Measurements from ENCODE around the gene MPRIP.

The MPRIP gene

DNA sequence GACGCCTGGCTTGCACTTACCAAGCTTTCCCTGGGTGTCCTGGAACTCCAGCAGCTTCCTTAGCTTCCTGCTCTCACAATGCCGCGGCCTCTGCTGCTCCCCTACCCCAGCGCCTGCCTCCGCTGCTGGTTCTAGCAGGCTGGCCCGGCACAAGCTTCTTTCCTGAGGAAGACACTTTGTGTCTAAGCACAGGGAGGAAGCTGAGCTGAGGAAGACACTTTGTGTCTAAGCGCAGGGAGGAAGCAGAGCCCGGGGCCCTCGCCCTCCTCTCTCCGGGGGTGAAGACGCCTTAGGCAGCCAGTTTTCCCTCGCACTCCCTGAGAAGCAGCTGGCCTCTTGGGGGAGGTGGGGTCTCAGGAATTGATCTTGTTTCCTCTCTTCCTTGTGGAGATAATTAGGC, 99.0 kb downstream of the MPRIP start:
- in situ Hi-C loops (cut with MboI; ENCODE audit: low sequenced_read_pairs) = no loop called here

DNA sequence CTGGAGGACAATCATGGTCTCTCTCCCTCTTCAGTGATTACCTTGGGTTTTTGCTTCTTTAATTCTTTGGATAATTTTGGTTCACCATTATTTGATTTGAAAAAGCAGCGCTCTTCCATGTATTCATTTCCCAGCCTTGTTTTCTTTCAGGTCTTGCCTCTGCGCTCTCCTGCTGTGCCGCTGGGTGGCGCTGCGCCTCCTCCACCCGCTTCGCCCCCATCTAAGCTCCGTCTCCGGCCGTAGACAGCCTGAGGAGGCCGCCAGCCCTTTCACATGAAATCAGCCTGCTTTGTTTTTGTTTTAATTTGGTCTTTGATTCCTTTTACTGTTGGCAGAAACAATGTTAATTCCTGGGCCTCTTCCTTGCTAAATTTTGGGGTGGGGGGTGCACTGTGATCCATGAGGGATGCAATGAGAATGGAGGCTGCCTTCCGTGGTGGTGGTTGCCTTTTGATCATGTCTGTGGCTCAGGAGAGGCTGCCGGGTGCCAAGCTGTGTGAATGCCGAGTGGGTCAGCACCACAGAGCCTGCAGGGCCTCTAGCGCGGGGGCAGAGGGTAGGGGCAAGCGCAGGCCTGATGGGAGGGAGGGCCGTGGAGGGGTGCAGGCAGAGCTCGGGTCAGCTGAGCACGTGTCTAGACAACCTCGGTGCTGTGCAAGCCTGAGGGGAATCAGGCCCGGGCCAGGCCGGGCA, 99.7 kb downstream of the MPRIP start:
- in situ Hi-C loops (cut with MboI; ENCODE audit: low sequenced_read_pairs) = no loop called here

DNA sequence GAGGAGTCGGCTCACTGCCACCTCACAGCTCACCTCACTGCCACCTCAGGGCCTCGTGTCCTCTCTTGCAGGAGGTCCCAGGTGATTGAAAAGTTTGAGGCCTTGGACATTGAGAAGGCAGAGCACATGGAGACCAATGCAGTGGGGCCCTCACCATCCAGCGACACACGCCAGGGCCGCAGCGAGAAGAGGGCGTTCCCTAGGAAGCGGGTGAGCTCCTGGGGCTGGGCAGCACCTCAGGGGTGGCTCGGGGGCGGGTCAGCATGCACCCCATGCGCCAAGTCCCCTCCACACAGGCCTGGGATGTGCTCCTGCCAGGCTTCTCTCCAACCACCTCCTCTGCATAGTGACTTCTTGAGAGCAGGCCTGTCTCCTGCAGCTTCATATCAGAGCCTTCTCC, 100.3 kb downstream of the MPRIP start:
- in situ Hi-C loops (cut with MboI; ENCODE audit: low sequenced_read_pairs) = no loop called here

DNA sequence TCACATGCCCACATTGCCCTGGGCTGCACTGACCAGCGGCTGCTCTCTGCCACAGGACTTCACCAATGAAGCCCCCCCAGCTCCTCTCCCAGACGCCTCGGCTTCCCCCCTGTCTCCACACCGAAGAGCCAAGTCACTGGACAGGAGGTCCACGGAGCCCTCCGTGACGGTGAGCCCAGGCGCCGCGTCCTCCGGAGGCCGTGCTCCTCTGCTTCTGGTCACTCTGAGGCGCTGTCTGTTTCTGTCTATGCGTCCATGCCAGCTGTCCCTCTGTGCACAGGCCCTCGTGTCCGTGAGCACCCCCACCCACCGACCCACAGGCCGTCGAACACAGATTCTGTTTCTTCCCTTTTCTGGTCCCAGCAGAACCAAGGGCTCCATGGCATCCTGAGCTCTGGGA, 101.2 kb downstream of the MPRIP start:
- in situ Hi-C loops (cut with MboI; ENCODE audit: low sequenced_read_pairs) = no loop called here

DNA sequence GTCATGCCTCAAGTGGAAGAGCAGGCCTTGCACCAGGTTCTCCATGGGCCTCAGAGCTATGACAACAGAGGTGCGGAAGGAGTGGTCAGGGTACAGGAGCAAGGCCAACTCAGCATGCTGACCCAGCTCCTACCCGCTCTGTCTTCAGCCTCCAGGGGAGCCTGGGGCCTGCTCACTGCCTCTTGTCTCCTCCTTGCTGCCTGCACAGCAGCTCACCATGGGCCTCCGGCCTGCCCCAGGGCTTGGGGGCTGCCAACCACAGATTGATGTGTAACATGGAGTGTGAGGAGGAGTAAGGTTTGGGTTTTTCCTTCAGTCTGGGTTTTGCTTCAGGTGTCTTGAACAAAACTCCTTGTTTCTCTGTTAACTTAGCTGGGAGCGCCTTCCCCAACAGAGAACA, 101.8 kb downstream of the MPRIP start:
- in situ Hi-C loops (cut with MboI; ENCODE audit: low sequenced_read_pairs) = no loop called here

DNA sequence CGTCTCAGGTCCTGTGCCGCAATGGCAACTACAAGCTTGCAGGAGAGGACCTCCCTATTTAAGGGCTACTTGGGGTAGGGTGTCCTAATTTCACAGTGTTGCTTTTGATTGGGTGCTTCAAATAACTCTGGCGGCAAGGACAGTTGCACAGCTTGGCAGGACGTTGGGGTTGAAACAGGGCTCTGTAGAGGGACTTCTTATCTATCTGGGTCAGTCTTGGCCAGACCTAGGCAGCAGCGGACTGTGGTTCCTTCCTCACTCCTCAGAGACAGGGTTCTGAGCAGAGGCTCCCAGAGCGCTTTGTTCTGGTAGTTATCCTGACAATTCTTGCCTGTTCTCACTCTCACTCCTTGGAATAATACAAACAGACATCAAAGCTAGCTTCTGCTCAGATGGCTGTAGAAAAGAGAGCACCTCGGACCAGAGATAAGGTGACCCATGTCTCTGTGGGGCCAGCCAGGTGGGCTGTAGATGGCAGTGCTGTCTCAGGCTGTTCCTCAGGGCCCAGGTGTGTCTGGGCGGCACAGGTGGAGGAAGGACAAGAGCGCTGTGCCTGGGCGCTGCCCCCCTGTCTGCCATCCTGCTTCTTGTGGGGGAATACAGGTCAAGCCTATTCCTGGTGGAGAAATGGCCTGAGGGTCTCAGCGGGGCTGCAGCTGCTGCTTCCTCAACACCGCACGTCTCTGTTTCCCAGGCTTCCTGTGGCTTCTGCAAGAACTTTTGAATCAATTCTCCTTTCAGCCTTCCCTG, 102.8 kb downstream of the MPRIP start:
- in situ Hi-C loops (cut with MboI; ENCODE audit: low sequenced_read_pairs) = no loop called here

DNA sequence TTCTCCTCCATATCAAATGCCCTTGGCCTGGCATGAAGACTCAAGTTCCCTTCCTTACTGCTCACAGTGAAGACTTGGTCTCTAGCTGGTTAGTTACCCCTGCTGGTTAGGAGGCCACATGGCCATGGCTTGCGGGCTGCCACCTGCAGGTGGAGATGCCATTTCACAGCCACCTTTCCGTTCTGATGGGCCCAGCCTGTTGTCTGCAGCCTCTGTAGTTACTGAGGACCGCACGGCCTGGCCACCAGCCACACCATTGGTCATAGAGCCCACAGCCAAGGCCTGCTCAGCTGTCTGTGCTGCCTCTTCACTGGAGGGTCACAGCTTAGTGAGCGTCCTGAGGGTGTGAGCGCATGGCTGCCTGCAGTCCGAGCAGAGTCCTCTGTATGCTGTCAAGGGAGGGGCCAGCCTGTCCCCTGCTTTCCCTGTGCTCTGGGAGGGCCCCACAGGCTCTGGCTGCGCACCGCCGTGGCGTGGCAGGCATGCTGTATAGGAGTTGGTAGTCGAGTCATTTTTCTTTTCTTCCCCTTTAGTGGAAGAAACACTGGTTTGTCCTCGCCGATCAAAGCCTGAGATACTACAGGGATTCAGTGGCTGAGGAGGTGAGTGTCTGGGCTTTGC, 104.6 kb downstream of the MPRIP start:
- in situ Hi-C loops (cut with MboI; ENCODE audit: low sequenced_read_pairs) = no loop called here

DNA sequence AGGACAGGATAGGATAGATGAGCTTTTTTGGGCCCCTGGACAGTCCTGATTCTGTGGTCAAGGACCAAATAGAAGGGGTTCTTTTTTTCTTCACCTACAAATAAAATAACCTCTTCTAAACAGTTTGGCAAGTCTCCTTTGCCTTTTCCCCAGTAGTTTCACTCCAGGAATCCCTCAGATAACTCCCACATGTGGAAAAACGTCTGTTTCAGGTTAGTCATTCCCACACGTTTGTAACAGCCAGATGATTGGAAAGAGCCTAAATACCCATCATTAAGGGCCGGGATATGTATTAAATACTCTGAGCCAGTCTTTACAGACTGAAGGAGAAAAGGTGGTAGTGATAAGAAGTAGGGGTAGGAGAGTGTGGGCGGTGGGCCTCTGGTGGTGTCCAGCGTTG, 105.6 kb downstream of the MPRIP start:
- in situ Hi-C loops (cut with MboI; ENCODE audit: low sequenced_read_pairs) = no loop called here

DNA sequence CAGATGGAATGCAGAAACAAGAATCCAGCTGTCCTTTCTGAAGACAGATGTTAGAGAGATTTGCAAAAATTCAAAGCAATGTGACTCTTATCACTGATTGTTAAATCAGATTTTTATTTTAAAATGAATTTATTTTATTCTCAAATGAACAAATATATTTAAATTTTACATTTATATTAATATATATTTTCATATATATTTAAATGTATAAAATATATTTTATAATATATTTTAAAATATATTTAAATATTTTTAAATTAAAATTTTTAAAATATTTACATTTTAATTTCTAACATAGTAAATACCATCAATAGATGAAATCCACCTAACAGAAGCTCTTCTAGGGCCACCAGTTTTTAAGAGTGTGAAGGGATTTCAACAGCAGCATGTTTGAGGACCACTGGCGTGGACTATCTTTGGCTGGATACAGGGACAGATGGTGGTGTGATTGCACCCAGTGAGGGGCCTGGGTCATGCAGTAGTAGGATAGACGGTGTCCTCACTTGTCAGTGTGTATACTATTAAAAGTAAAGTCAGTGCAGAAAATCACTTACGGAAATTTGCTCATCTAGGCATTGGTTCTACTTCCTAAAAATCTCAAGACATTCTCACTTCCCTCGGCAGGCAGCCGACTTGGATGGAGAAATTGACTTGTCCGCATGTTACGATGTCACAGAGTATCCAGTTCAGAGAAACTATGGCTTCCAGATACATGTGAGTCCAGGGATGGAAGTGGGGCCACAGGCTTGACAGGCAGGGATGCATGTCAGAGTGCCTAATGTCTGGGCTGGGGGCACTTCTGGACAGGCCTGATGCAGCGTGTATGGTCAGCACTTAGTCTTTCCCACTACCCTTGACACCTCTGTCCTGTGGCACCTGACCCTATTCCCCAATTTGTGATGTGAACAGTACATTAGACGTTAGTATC, 107.5 kb downstream of the MPRIP start:
- in situ Hi-C loops (cut with MboI; ENCODE audit: low sequenced_read_pairs) = no loop called here

DNA sequence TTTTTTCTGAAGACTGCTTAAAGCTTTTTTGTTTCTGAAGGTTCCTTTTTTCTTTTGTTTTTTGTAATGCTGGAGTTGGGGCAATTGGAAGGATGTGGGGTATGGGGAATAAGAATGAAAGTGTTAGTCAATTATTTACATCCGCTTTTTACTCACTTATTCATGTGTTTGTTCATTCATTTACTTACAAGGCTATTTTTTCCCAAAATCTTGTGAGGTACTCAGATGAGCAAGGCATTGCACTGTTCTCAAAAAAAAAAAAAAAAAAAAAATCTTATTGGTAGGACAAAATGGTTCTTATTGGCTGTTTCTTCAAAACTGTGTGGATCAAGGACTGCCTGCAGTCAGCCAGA, 108.2 kb downstream of the MPRIP start:
- in situ Hi-C loops (cut with MboI; ENCODE audit: low sequenced_read_pairs) = no loop called here

DNA sequence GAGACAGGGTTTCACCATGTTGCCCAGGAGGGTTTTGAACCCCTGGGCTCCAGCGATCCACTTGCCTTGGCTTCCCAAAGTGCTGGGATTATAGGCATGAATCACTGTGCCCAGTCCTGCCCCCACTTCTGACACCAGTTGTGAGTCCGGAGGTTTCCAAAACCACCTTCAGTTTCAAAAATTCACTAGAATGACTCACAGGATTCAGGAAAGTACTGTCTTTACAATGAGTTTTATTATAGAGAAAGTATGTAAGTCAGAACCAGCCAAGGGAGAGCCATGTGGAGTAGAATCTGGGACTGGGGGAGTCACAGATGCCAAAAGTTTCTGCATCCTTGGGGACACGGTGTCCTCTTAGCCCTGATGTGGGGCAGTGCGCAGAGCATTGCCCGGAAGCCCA, 108.8 kb downstream of the MPRIP start:
- in situ Hi-C loops (cut with MboI; ENCODE audit: low sequenced_read_pairs) = no loop called here

DNA sequence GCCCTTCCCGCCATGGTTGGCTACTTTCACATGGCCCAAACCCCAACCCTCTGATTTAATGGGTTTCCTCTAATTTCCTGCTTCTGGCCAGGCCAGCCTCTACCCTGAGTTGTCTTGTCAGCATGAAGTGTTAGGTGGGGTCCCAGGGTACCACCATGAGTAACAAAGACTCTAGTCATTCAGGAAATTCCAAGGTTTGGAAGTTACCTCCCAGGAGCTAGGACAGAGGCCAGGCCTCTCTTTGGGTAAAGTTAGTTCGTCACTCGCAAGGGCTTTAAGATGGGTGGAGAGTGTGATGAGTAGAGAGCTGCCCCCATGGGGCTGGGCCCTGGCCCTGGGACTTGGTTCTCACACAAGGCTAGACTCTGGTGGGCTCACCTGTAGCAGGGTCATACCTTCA, 109.3 kb downstream of the MPRIP start:
- in situ Hi-C loops (cut with MboI; ENCODE audit: low sequenced_read_pairs) = no loop called here

DNA sequence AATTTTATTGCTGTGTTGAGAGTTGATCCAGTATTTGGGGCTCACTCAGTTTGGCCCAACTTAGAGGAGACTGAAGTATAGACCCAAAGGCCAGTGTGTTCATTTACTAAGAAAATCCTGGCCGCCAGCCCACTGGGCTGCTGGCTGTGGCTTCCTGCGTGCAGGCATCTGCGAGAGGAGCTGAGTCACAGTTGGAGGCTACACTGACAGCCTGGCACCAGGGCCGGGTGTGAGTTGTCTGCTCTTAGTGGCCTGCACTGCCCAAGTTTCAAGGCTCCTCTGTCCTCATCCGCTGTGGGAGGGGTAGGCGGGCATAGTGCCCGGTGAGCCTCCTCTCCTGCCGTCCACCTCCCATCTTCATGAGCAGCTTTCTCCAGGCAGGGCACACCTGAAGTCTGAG, 109.7 kb downstream of the MPRIP start:
- in situ Hi-C loops (cut with MboI; ENCODE audit: low sequenced_read_pairs) = no loop called here

DNA sequence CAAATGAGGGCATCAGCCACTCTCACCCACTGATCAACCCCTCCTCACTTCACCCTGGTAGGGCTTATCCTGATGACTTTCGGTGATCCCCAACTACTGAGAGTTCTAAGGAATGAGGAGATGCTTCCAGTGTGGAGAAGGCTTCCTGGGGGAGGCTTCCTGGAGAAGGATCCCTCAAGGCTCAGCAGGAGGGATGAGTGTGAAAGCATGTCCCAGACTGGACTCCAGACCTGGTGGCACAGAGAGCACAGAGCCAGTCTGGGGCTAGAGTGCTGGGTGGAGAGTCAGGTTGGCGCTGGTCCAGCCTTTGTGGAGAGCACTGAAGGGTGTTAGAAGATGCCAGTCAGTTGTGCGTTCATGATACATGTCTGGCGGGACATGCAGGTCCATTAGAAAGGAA, 110.1 kb downstream of the MPRIP start:
- in situ Hi-C loops (cut with MboI; ENCODE audit: low sequenced_read_pairs) = no loop called here

DNA sequence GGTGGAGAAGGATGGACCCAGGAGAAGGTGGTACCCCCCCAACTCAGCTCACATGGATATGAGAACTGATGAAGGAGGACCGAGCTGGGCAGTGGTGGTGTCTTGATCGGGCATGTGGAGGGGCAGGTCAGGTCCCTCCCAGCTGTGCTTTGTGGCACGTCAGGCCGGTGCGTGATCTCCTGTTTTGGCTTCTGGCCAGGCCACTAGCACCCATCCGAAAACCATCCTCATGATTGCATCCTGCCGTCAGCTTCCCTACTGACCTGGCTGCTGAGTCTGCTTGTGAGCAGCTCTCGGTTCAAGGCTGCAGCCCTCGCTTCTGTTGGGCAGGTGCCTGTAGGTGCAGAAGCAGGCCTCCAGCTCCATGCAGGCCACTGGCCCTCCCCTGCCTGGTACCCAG, 110.8 kb downstream of the MPRIP start:
- in situ Hi-C loops (cut with MboI; ENCODE audit: low sequenced_read_pairs) = no loop called here

DNA sequence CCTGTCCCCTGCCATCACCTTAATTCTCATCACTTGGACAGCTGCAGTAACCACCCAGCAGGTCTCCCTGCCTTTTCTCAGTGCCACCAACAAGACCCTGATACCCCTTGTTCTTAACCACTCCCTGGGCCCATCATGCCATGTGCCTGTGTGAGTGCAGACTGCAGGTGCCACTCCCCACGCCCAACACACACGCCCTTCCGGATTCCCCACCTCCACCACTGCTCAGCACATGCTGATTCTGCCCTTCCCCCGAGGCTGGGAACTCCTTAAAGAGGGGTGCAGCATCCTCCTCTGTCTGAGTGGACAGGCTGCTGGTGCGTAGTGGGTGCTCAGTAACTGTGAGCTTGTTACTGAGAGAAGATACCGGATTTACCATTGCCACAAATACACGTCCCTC, 111.5 kb downstream of the MPRIP start:
- in situ Hi-C loops (cut with MboI; ENCODE audit: low sequenced_read_pairs) = no loop called here

DNA sequence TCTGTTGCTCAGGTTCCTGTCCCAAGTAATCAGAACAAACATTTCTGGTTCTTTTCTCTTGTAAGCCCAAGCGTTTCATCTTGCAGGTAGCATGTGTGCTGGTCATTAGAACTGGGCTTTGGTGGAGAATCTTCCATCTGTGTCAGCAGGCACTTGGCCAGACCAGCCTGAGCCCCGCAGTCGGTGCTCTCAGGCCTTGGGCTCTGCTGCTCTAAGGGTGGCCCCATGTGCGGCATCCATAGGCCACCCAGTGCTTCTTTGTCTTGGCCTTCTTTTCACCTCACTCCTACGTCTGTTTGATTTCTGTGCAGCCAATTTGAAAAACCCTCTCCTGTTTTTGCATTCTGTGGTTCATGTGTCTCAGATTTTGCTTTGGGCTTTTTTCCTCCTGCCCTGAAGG, 112.3 kb downstream of the MPRIP start:
- in situ Hi-C loops (cut with MboI; ENCODE audit: low sequenced_read_pairs) = no loop called here

DNA sequence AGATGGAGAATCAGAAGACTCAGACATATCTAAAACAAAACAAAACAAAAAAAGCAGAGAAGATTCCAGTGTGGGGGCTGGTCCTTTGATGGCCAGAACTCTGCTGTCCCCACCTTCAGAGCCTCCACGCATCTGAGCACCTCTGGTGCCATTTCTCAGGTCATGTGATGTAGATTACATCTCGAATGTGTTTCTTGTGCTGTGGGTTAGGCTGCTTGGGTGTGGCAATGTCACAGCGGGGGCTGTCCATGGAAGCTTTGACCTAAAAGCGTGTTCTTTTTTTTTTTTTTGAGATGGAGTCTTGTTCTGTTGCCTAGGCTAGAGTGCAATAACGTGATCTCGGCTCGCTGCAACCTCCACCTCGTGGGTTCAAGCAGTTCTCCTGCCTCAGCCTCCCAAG, 112.7 kb downstream of the MPRIP start:
- in situ Hi-C loops (cut with MboI; ENCODE audit: low sequenced_read_pairs) = no loop called here

DNA sequence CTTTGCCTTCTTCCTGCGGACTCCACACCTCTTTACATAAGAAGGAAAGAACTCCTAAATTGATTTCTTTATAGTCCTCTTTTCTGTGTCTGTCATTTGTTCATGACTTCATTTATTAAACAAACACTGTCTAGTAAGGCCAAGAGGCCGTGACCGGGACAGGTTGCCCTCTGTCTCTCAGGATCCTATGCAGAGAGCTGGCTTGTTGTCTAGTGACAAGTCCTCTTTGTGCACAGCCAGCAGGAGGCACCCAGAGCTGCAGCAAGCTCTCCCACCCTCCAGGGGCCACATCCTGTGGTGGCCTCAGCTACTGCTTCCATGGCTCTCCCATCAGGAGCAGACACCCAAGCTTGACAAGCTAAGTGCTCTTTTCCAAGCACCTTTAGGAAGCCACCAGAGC, 113.3 kb downstream of the MPRIP start:
- in situ Hi-C loops (cut with MboI; ENCODE audit: low sequenced_read_pairs) = no loop called here

DNA sequence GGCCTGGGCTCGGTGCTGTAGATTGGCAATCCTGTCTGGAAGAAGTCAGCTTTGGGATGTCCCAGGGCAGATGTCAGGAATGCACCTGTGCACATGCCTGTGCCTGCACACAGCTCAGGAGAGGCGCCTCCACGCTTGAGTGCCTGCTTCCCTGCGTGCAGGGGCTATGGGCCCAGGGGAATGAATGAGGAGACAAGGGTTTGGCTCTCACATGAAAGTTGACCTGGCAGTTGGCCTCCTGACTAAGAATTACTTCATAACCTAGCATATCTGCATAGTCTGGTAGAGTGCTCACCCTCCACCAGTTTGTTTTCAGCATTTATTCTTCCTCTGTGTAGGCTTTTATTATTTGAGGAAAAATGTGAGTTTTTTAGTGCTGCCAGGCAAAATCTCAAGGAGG, 113.8 kb downstream of the MPRIP start:
- in situ Hi-C loops (cut with MboI; ENCODE audit: low sequenced_read_pairs) = no loop called here

DNA sequence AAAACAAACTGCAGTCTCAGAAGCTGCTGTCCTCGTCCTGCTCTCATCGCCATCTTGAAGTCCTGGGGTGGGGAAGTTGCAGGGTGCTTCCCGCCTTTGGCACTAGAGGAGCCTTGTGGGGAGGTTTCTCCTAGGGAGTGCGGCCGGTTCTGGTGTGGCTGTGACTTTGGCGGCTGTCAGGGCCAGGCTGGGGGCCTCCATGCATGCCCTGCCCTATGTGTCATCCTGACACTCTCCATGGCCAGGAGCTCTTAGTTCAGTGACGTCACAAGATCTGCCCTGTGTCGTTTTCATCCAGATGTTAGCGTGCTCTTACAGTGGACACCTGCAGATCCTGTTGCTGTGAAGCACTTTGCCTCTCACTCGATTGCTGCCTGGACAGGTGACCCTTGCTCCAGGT, 114.3 kb downstream of the MPRIP start:
- in situ Hi-C loops (cut with MboI; ENCODE audit: low sequenced_read_pairs) = no loop called here

All from HL-60/S4 (cell line).